HG02642 (cell line): ENCODE measurements around the gene ZNF225.
"Not testable (repeated sequence)": the region's sequence is repeated elsewhere in the genome, so short reads cannot be mapped to it uniquely, and the experiment has no call there.

Experiments used
- ATAC-seq: cut with Tn5 transposase; IDR thresholded peaks from one replicate; pipeline ENCODE4 v1.9.1; 2021; ENCODE audit warnings: mild to moderate bottlenecking; ENCODE audit not compliant: unreplicated experiment, poor library complexity

ZNF225 gene

DNA sequence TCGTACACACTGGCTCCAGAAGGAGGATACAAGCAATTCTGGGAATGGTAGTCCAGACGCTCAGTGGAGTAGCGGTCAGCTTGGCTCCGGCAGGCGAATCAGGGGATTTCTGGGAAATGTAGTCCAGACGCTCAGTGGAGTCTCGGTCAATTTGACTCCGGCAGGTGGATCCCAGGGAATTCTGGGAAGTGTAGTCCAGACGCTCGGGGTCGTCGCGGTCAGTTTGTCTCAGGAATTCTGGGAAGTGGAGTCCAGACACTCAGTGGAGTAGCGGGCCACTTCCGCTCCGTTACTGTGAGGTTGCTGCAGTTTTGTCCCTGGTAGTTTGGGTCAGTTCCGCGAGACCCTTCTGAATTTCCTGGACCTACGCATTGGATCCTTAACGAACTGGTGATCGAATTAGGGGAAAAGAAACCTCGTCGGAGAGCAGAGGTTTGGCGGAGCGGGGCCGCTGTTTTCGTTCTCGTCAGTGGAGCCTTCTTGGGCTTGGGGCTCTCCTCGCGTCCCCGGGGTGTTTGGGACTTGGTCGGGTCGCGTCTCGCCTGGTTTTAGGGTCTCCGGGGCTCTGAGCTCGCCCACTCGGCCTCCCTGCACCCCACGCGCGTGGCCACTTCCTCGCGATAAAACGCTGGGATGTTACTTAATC lies at the start of gene ZNF225:
ZNF225 (plus strand) TSS at position 262 of the 646 bp plus-strand sequence. CDS start 2,429 bp downstream, outside the sequence.
- ATAC-seq = peak; percentile 94

- ATAC-seq = no peak
Observed at GRCh38 chr19:44066305-44066704, 46.9 kb upstream of the ZNF225 start.

GRCh38 chr19:44069415-44069814 lies 43.8 kb upstream of the ZNF225 start:
- no peak for ATAC-seq

DNA sequence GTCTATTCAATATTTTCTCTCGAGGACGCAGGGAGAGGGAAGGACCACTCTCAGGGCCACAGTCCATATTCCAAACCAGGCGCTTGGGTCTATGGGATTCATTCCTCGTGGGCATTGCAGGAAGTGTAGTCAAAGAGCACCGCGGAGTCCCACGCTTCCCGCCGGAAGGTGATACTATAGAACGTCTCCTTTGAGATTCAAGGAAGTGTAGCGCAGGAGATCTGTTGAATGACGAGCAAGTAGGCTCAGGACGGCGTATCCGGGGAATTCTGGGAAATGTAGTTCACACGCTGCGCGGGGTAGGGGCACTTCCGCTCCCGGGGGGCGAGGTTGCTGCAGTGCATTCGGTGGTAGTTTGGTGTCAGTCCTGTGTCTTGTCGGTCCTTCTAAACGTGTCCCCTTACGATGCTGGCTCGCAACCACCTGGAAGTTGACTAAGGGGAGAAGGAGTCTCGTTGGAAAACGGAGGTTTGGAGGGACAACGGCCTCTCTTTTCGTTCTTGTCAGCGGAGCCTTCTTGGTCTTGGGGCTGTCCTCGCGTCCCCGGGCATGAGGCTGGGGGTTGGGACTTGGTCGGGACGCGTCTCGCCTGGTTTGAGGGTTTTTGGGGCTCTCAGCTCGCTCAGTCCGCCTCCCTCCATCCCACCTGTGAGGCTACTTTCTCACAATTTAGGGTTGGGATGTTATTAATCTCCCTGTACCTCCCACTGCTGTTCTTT lies 41.2 kb upstream of the ZNF225 start, which contains the start of gene ZNF284:
ZNF284 (plus strand) TSS at position 336 of the 719 bp plus-strand sequence. CDS start 4,231 bp downstream, outside the sequence.
- peak; percentile 98 for ATAC-seq

GRCh38 chr19:44072543-44073401 lies 40.4 kb upstream of the ZNF225 start:
- no peak for ATAC-seq

DNA sequence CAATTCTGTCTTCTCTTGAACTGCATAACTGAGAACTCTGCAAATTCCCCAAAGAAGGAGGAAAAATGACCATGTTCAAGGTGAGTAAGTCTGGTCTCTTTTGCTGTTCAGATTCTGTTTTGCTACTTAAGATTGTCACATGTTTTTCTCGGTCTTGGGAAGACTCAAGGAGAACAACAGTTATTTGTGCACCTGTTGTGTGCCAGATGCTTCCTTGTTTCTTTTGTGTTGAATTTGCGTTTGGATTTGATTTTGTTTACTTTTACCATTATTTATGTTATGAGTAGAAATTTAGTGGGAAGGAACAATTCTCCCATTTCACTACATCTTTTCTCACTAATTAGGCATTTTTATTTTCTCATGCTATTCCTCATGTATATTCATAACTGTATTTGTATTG lies 36.9 kb upstream of the ZNF225 start:
- no peak for ATAC-seq

DNA sequence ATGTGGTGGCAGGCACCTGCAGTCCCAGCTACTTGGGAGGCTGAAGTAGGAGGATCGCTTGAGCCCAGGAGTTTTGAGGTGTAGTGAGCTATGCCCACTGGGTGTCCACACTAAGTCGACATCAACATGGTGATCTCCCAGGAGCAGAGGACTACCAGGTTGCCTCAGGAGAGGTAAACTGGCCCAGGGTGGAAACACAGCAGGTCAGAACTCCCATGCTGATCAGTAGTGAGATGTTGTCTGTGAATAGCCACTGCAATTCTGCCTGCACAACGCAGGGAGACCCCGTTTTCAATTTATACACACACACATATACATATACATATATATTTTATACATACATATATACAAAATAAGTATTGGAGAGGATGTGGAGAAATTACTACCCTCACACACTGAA lies 21.1 kb upstream of the ZNF225 start:
- no peak for ATAC-seq

DNA sequence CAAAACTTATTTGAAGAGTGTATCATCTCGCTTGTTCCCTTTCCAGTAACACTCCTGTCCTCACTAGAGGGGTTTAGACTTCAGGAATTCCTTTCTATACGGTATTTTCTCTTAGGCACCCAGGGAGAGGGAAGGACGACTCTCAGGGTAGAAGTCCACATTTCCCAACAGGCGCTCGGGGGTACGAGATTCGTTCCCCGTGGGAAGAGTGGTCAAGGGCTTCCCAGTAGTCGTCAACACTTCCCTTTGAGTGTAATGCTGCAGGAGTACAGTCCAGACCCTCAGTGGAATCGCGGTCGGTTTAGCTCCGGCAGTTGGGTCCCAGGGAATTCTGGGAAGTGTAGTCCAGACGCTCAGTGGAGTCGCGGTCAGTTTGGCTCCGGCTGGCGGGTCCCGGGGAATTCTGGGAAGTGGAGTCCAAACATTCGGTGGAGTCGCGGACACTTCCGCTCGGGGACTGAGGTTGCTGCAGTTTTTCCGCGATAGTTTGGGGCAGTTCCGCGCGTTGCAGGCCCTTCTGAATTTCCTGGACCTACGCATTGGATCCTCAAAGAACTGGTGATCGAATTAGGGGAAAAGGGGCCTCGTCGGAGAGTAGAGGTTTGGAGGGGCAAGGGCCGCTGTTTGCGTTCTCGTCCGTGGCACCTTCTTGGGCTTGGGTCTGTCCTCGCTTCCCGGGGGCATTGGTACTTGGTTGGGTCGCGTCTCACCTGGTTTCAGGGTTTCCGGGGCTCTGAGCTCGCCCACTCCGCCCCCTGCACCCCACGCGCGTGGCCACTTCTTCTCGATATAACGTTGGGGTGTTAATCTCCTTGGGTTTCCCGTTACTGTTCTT lies 19.1 kb upstream of the ZNF225 start, which contains the start of gene ZNF224:
ZNF224 (plus strand) TSS at position 431 of the 835 bp plus-strand sequence. CDS start 3,513 bp downstream, outside the sequence.
- peak; percentile 94 for ATAC-seq

DNA sequence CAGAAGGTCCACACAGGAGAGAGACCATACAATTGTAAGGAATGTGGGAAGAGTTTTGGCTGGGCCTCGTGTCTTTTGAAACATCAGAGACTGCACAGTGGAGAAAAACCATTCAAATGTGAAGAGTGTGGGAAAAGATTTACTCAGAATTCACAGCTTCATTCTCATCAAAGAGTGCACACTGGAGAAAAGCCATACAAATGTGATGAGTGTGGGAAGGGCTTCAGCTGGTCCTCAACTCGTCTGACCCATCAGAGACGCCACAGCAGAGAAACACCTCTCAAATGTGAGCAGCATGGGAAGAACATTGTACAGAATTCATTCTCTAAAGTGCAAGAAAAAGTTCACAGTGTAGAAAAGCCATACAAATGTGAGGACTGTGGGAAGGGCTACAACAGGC lies 5.4 kb upstream of the ZNF225 start:
- no peak for ATAC-seq

DNA sequence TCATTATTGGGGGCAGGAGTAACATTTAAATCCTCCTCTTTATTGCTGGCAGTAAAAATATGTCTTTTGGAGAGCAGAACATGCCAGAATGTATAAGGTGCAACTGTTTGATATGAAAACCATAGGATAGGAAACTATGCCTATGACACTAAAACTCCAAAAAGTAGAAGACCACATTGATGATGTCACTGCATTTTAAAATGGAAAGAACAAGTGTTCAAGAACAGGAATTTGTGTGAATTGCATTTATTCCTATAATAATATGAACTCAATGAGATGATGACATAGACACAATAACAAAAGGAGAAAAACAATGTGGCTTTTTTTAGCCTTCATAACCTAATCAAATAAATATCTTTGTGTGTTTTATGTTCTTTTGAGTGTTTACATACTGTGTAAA lies 3.7 kb upstream of the ZNF225 start:
- no peak for ATAC-seq

GRCh38 chr19:44111910-44112463 lies 1.2 kb upstream of the ZNF225 start:
- ATAC-seq = no peak

GRCh38 chr19:44112802-44113137 lies 429 bp upstream of the ZNF225 start:
- no peak for ATAC-seq

- peak; percentile 22 for ATAC-seq
Observed at GRCh38 chr19:44113784-44114390, 688 bp downstream of the ZNF225 start.

- not testable (repeated sequence) for ATAC-seq
Observed at GRCh38 chr19:44121162-44121561, 8.0 kb downstream of the ZNF225 start.

DNA sequence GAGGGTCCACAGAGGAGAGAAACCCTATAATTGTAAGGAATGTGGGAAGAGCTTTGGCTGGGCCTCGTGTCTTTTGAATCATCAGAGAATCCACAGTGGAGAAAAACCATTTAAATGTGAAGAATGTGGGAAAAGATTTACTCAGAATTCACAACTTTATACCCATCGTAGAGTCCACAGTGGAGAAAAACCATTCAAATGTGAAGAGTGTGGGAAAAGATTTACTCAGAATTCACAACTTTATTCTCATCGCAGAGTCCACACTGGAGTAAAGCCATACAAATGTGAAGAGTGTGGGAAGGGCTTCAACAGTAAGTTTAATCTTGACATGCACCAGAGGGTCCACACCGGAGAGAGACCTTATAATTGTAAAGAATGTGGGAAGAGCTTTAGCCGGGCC lies 18.8 kb downstream of the ZNF225 start:
- ATAC-seq = no peak

GRCh38 chr19:44141191-44142058 lies 28.2 kb downstream of the ZNF225 start, which contains the start of gene ZNF234:
Gene ZNF234, plus strand, starts transcription at chr19:44141554. Its CDS starts 3,079 bp downstream, at chr19:44144633.
- ATAC-seq = peak; percentile 92

DNA sequence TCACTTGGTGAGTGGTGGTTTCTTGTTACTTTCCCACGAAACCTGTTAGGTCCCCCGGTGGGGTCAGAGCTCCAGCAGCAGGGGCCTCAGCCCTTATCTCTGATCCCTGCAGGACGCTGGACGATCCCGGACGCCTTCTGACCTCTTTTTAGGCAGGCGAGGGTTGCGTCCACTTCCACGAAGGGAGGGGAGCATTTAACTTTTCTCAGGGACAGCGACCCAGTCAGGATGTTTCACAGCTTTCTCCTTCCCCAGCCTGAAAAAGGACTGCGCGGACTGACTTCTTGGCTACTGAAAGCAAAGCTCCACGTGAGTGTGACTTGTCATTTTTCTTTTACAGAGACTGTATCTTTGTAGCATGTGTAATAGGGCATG lies 28.8 kb downstream of the ZNF225 start:
- peak; percentile 10 for ATAC-seq

DNA sequence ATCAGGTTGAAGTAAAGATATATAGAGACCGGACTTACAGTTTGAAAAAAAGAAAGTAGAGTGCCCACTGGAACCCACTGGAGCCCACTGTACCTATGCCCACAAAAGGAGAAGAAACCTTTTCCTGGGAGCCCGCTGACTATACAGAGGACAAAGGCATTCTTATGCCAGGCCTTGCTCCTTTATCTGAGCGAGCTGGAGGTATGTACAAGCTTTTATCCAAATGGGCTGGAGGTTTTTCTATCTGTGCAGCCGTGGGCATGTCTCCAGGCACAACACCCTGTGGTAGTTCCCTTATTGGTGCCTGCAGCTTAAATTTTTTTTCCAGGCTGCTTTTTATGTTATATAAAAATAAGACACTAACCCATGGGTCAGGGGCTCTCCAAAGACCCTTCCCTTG lies 36.6 kb downstream of the ZNF225 start:
- no peak for ATAC-seq
